HCT116 (cell line): Measurements from ENCODE around the gene PSMD12. TPM values are rescaled to one million over a fixed set of nuclear protein-coding genes. Genes with fewer than 3 reads are reported as not detected.
"Not testable (repeated sequence)": the region's sequence is repeated elsewhere in the genome, so short reads cannot be mapped to it uniquely, and the experiment has no call there.

Source experiments
- ATAC-seq: fragments of 200-7000 bp; cut with Tn5 transposase; 2 replicates; pipeline ENCODE4 v1.9.1; 2020; ENCODE audit warnings: mild to moderate bottlenecking, moderate library complexity
- BruUV-seq: library from RNA; stranded (reverse); fragments of 400-500 nt; replicated peaks from 2 replicates; lab custom pipeline; 2021; lab: Mats Ljungman, UMichigan
- CTCF ChIA-PET: fragments of 300-600 bp; sonication (Branson Sonifier 250); formaldehyde crosslinking; loops from one replicate; lab custom pipeline; 2021; ENCODE audit warnings: antibody characterized with exemption; lab: Charles Lee
- POLR2A ChIA-PET: fragments of 300-600, 350-600 bp; sonication (Branson Sonifier 250); formaldehyde crosslinking; loops from one replicate; lab custom pipeline; 2021; ENCODE audit warnings: antibody characterized with exemption; lab: Charles Lee
- RAD21 ChIA-PET, 2 experiments: fragments of 300-600 bp; sonication (Branson Sonifier 250); formaldehyde crosslinking; loops; one replicate each; lab custom pipeline; 2023; ENCODE audit warnings: low total read pairs in 2 of 2; ENCODE audit not compliant: uncharacterized antibody in 2 of 2, unreplicated experiment in 2 of 2, low non-redundant PET in 1 of 2; lab: Charles Lee
- DNase-seq: peaks from one replicate; pipeline ENCODE4 v3.0.0-alpha.2; 2010; ENCODE audit warnings: low read depth, low spot score
- H2AFZ ChIP-seq: fragments of 200-600 bp; shearing (Covaris generic), sonication (generic); 2 replicates; pipeline ENCODE4 v1.6.1; 2017; ENCODE audit warnings: low read depth, mixed run types, mixed read lengths, antibody characterized with exemption, low read length; ENCODE audit not compliant: poor library complexity, severe bottlenecking
- H3K27ac ChIP-seq: 2 replicates; pipeline ENCODE4 v1.5.1; 2012; ENCODE audit warnings: low read depth, low read length
- H3K27me3 ChIP-seq: fragments of 200-600 bp; sonication (generic); 2 replicates; pipeline ENCODE4 v1.6.1; 2016; ENCODE audit warnings: mixed run types, low read length, mixed read lengths; ENCODE audit not compliant: insufficient read depth
- H3K36me3 ChIP-seq, 2 experiments: fragments of 200-500 bp in 1 of 2; fragments of 200-600 bp in 1 of 2; sonication (Bioruptor generic) in 1 of 2; sonication (generic) in 1 of 2; 2 replicates each; pipeline versions ENCODE4 v1.5.1 to v1.6.1; 2014 to 2016; ENCODE audit warnings: low read length in 2 of 2, inconsistent platforms in 1 of 2, mixed read lengths in 1 of 2, mixed run types in 1 of 2; ENCODE audit not compliant: insufficient read depth in 2 of 2, control insufficient read depth in 1 of 2
- H3K4me1 ChIP-seq, 2 experiments: fragments of 200-600 bp in 1 of 2; sonication (generic) in 1 of 2; 2 replicates each; pipeline versions ENCODE4 v1.5.1 to v1.6.1; 2012 to 2017; ENCODE audit warnings: low read length in 2 of 2, inconsistent platforms in 1 of 2, mild to moderate bottlenecking in 1 of 2, mixed read lengths in 1 of 2, mixed run types in 1 of 2, moderate library complexity in 1 of 2; ENCODE audit not compliant: insufficient read depth in 2 of 2, control insufficient read depth in 1 of 2
- H3K4me2 ChIP-seq: fragments of 200-600 bp; sonication (generic); 2 replicates; pipeline ENCODE4 v1.6.1; 2017; ENCODE audit warnings: mixed run types, low read length, mixed read lengths
- H3K4me3 ChIP-seq, 2 experiments: fragments of 200-600 bp in 1 of 2; sonication (generic) in 1 of 2; replicated peaks in 1 of 2; 2 replicates each; pipeline ENCODE4 v1.5.1; 2011 to 2016; ENCODE audit warnings: low read length in 2 of 2, control low read depth in 1 of 2, low read depth in 1 of 2, mild to moderate bottlenecking in 1 of 2, mixed read lengths in 1 of 2, mixed run types in 1 of 2
- H3K79me2 ChIP-seq: fragments of 200-600 bp; sonication (generic); 2 replicates; pipeline ENCODE4 v1.6.1; 2017; ENCODE audit warnings: mild to moderate bottlenecking, mixed run types, low read length, moderate library complexity, mixed read lengths; ENCODE audit not compliant: insufficient read depth
- H3K9ac ChIP-seq: fragments of 200-600 bp; sonication (generic); 2 replicates; pipeline ENCODE4 v1.6.1; 2016; ENCODE audit warnings: low read length, mixed read lengths
- H3K9me2 ChIP-seq: fragments of 200-600 bp; sonication (generic), shearing (Covaris generic); 2 replicates; pipeline ENCODE4 v1.6.1; 2017; ENCODE audit warnings: mixed run types, mild to moderate bottlenecking, moderate library complexity; ENCODE audit not compliant: insufficient read depth
- H3K9me3 ChIP-seq, 2 experiments: fragments of 200-500 bp in 1 of 2; fragments of 200-600 bp in 1 of 2; sonication (Bioruptor generic) in 1 of 2; sonication (generic) in 1 of 2; 2 replicates each; pipeline ENCODE4 v1.6.1; 2014 to 2017; ENCODE audit warnings: low read length in 2 of 2, mixed read lengths in 2 of 2, inconsistent platforms in 1 of 2, low read depth in 1 of 2, mild to moderate bottlenecking in 1 of 2, mixed run types in 1 of 2, moderate library complexity in 1 of 2; ENCODE audit not compliant: control insufficient read depth in 1 of 2, insufficient read depth in 1 of 2
- H4K20me1 ChIP-seq: fragments of 200-600 bp; sonication (generic), shearing (Covaris generic); 2 replicates; pipeline ENCODE4 v1.6.1; 2017; ENCODE audit warnings: mixed run types, mild to moderate bottlenecking, moderate library complexity; ENCODE audit not compliant: insufficient read depth
- EZH2 ChIP-seq: fragments of 200-600 bp; sonication (generic); IDR thresholded peaks from 2 replicates; pipeline ENCODE4 v1.6.1; 2017; ENCODE audit warnings: antibody characterized with exemption, mixed run types
- FOSL1 ChIP-seq: IDR thresholded peaks from 2 replicates; pipeline ENCODE4 v1.6.1; 2012; ENCODE audit warnings: low read depth
- JUND ChIP-seq: IDR thresholded peaks from 2 replicates; pipeline ENCODE4 v1.6.1; 2012
- REST ChIP-seq: IDR thresholded peaks from 2 replicates; pipeline ENCODE4 v1.6.1; 2012; ENCODE audit warnings: low read depth
- intact Hi-C: fragments of 100-400 bp; cut with micrococcal nuclease; formaldehyde crosslinking; loops from 2 replicates; pipeline ENCODE4 v1.10.0; 2022
- total RNA-seq: library from RNA; stranded (reverse); gene quantifications from one replicate; pipeline ENCODE4 v1.2.1, GENCODE V29; 2021; ENCODE audit not compliant: unreplicated experiment

PSMD12 gene
- total RNA-seq, 1 experiment from 2014 or later: 115 TPM

GRCh38 chr17:67326959-67327745, 39.2 kb downstream of the PSMD12 start:
- H2AFZ ChIP-seq, H3K4me1 ChIP-seq, ATAC-seq, H3K9me2 ChIP-seq, H3K4me3 ChIP-seq, H3K4me2 ChIP-seq, H3K27me3 ChIP-seq, BruUV-seq, H3K27ac ChIP-seq, H3K79me2 ChIP-seq, H4K20me1 ChIP-seq, H3K9me3 ChIP-seq, POLR2A ChIA-PET, RAD21 ChIA-PET, DNase-seq, CTCF ChIA-PET, intact Hi-C loops, H3K9ac ChIP-seq, H3K36me3 ChIP-seq: not testable (repeated sequence)

GRCh38 chr17:67326440-67326839, 39.9 kb downstream of the PSMD12 start:
- no peaks in the 10 kb centered on the region for H3K9me2 ChIP-seq
- H4K20me1 ChIP-seq: no peaks in the 10 kb centered on the region
- ChIA-PET CTCF (no interaction called here), POLR2A (no interaction called here), RAD21 (no interaction called here)
- no peaks in the 10 kb centered on the region for H3K4me1 ChIP-seq
- no TSS peak for BruUV-seq
- no peak for ATAC-seq
- no peak overlapping the region for H3K9ac ChIP-seq
- intact Hi-C loops: no loop called here
- DNase-seq: no peak
- no peaks in the 10 kb centered on the region for H3K36me3 ChIP-seq
- H3K79me2 ChIP-seq: no peaks in the 10 kb centered on the region
- TF ChIP-seq REST (no peak), EZH2 (no peak), JUND (no peak), FOSL1 (no peak)
- H3K4me2 ChIP-seq: no peak overlapping the region
- H3K9me3 ChIP-seq: no peaks in the 10 kb centered on the region
- H3K27ac ChIP-seq: no peak overlapping the region
- no peak overlapping the region for H2AFZ ChIP-seq
- no peaks in the 10 kb centered on the region for H3K27me3 ChIP-seq
- no peak overlapping the region for H3K4me3 ChIP-seq
